Gastroesophageal sphincter (tissue), 4 donors: ENCODE measurements around the gene MICAL3. TPM values are rescaled to one million over a fixed set of nuclear protein-coding genes. Genes with fewer than 3 reads are reported as not detected.

Source experiments
- ATAC-seq: fragments of 150-250 bp; one replicate; pipeline ENCODE4 v1.9.1; 2016; ENCODE audit warnings: mild to moderate bottlenecking, moderate library complexity
- H3K27ac ChIP-seq, 4 donors: fragments of 200-600 bp; sonication (generic) in 3 of 4; 1 replicate in 3 of 4; 2 replicates in 1 of 4; pipeline ENCODE4 v1.5.1; 2016 to 2019
- H3K27me3 ChIP-seq: fragments of 200-600 bp; sonication (generic); one replicate; pipeline ENCODE4 v1.5.1; 2019
- H3K36me3 ChIP-seq, 2 donors: fragments of 200-600 bp; sonication (generic); one replicate each; pipeline ENCODE4 v1.5.1; 2019; ENCODE audit warnings: control low read depth in 1 of 2
- H3K4me1 ChIP-seq, 3 donors: fragments of 200-600 bp; sonication (generic); 1 replicate in 2 of 3; 2 replicates in 1 of 3; pipeline ENCODE4 v1.5.1; 2016 to 2019; ENCODE audit warnings: control low read depth in 2 of 3
- H3K4me3 ChIP-seq, 2 donors: fragments of 200-600 bp; sonication (generic); one replicate each; pipeline ENCODE4 v1.5.1; 2019; ENCODE audit warnings: mild to moderate bottlenecking in 1 of 2, moderate library complexity in 1 of 2
- H3K9me3 ChIP-seq, 3 donors: fragments of 200-600 bp; sonication (generic); one replicate each; pipeline ENCODE4 v1.5.1; 2017 to 2019; ENCODE audit warnings: control low read depth in 2 of 3
- CTCF ChIP-seq, 4 experiments: fragments of 200-600 bp in 2 of 4; fragments of 450-650 bp in 2 of 4; sonication (generic) in 1 of 4; IDR thresholded peaks; one replicate each; pipeline ENCODE4 v1.5.1; 2017 to 2019; ENCODE audit warnings: antibody characterized with exemption in 4 of 4, mild to moderate bottlenecking in 2 of 4, moderate library complexity in 2 of 4
- EP300 ChIP-seq: sonication (generic); formaldehyde crosslinking; IDR thresholded peaks from one replicate; pipeline ENCODE4 v1.6.1; 2017; ENCODE audit warnings: antibody characterized with exemption, mild to moderate bottlenecking
- POLR2A ChIP-seq, 2 donors: fragments of 450-650 bp; IDR thresholded peaks; one replicate each; pipeline ENCODE4 v1.6.1; 2017; ENCODE audit warnings: antibody characterized with exemption in 2 of 2, mild to moderate bottlenecking in 2 of 2, moderate library complexity in 1 of 2
- POLR2AphosphoS5 ChIP-seq: sonication (generic); formaldehyde crosslinking; IDR thresholded peaks from one replicate; pipeline ENCODE4 v1.6.1; 2017; ENCODE audit warnings: antibody characterized with exemption
- WGBS, 2 donors: methylation state at CpG; one replicate each; pipeline ENCODE4 v1.1.5; 2018; ENCODE audit warnings: low coverage in 1 of 2; 5-methylcytosine and 5-hydroxymethylcytosine counted together
- total RNA-seq, 4 donors: library from RNA; depleted of rRNA; stranded (reverse); fragments of >200 nt; gene quantifications; one replicate each; pipeline ENCODE4 v1.1.0, GENCODE V29; 2016

MICAL3 gene
- total RNA-seq, 4 donors from 2014 or later: 37.3 to 120 (median 51.5) TPM

GRCh38 chr22:17832665-17833064 is 191.7 kb downstream of the MICAL3 start:
- TF ChIP-seq EP300: no peak
- TF ChIP-seq POLR2A (IDR thresholded peaks at IDR 0.05): no peak
- TF ChIP-seq POLR2AphosphoS5: no peak
- TF ChIP-seq CTCF (IDR thresholded peaks at IDR 0.05): no peak
- Histone ChIP-seq H3K9me3 (no peaks in the 10 kb centered on the region), H3K27me3 (no peaks in the 10 kb centered on the region), H3K36me3 (peaks cover 0 to 65% of the 10 kb centered on the region in 2 donors), H3K27ac (peak overlapping the region in 3 of 4 donors; percentile 84 to 89 (median 86)), H3K4me1 (peaks cover 0 to 70% (median 32%) of the 10 kb centered on the region in 3 donors), H3K4me3 (no peak overlapping the region)
- ATAC-seq: no peak
- WGBS, 2 donors: 40% methylated on average over 1 of the region's 10 CpGs; no CpG with 5 or more reads in 1 of the 2 donors

GRCh38 chr22:17831501-17832251 is 192.7 kb downstream of the MICAL3 start:
- Histone ChIP-seq H3K27ac (peak overlapping the region; percentile 0 to 89 (median 85)), H3K9me3 (no peaks in the 10 kb centered on the region), H3K36me3 (peaks cover 0 to 65% of the 10 kb centered on the region in 2 donors), H3K27me3 (no peaks in the 10 kb centered on the region), H3K4me3 (peak overlapping the region in 1 of 2 donors; percentile 6), H3K4me1 (peaks cover 0 to 60% (median 28%) of the 10 kb centered on the region in 3 donors)
- peak; percentile 64 for TF ChIP-seq POLR2AphosphoS5
- no peak for TF ChIP-seq CTCF (IDR thresholded peaks at IDR 0.05)
- peak; percentile 31 for ATAC-seq
- WGBS, 2 donors: 29 to 49% methylated on average over 4 to 12 of the region's 17 CpGs

GRCh38 chr22:17830043-17830961 is 194.1 kb downstream of the MICAL3 start:
- peak; percentile 77 for ATAC-seq
- H3K27ac ChIP-seq: peak overlapping the region; percentile 0 to 89 (median 85)
- 0 to 10% methylated on average over 2 of the region's 31 CpGs for WGBS, 2 donors
- no peak overlapping the region for H3K4me3 ChIP-seq
- no peaks in the 10 kb centered on the region for H3K27me3 ChIP-seq
- H3K36me3 ChIP-seq: peaks cover 0 to 70% of the 10 kb centered on the region in 2 donors
- TF ChIP-seq EP300 (no peak), POLR2A (IDR thresholded peaks at IDR 0.05) (no peak), POLR2AphosphoS5 (peak; percentile 38), CTCF (IDR thresholded peaks at IDR 0.05) (peak in 3 of 4 experiments; percentile 99 to 100 (median 99))
- H3K9me3 ChIP-seq: no peaks in the 10 kb centered on the region
- H3K4me1 ChIP-seq: peaks cover 0 to 47% (median 28%) of the 10 kb centered on the region in 3 donors

- Histone ChIP-seq H3K27me3 (no peaks in the 10 kb centered on the region), H3K4me1 (peaks cover 0 to 46% (median 28%) of the 10 kb centered on the region in 3 donors), H3K36me3 (peaks cover 0 to 70% of the 10 kb centered on the region in 2 donors), H3K4me3 (no peak overlapping the region), H3K9me3 (no peaks in the 10 kb centered on the region), H3K27ac (peak overlapping the region in 3 of 4 donors; percentile 84 to 89 (median 86))
- WGBS, 2 donors: 66 to 80% methylated on average over 1 to 5 of the region's 5 CpGs
- peak; percentile 4 for ATAC-seq
- TF ChIP-seq POLR2A (IDR thresholded peaks at IDR 0.05) (no peak), POLR2AphosphoS5 (no peak), EP300 (no peak), CTCF (IDR thresholded peaks at IDR 0.05) (no peak)
Observed at GRCh38 chr22:17829695-17830042, 194.7 kb downstream of the MICAL3 start.
